ENCODE results near the gene OLFML2A.

Gene OLFML2A

GRCh38 chr9:124761196-124761595, 15.7 kb upstream of the OLFML2A start:
- Histone ChIP-seq H3K9ac (ENCODE audit: low read depth, low read length) (peak overlapping the region; percentile 16; the same call in 1 of the 2 replicates), H3K4me3 (ENCODE audit: low read length) (peak overlapping the region; percentile 15), H3K9me3 (ENCODE audit: insufficient read depth, low read depth, low read length) (no peaks in the 10 kb centered on the region), H3K36me3 (ENCODE audit: insufficient read depth, low read length) (no peaks in the 10 kb centered on the region), H3K4me1 (ENCODE audit: insufficient read depth, low read length) (peaks cover 85% of the 10 kb centered on the region), H3K27ac (ENCODE audit: low read depth, low read length) (peak overlapping the region; percentile 78), H3K27me3 (ENCODE audit: insufficient read depth, low read length) (0 out of 2 replicates have a peak, but pooled peaks cover 6% of the 10 kb centered on the region)
- 8% methylated on average over 2 of the region's 2 CpGs for WGBS

GRCh38 chr9:124761710-124762109, 15.2 kb upstream of the OLFML2A start:
- Histone ChIP-seq H3K9ac (ENCODE audit: low read depth, low read length) (peak overlapping the region; percentile 16; the same call in 1 of the 2 replicates), H3K27ac (ENCODE audit: low read depth, low read length) (peak overlapping the region; percentile 78), H3K4me3 (ENCODE audit: low read length) (peak overlapping the region; percentile 15), H3K27me3 (ENCODE audit: insufficient read depth, low read length) (0 out of 2 replicates have a peak, but pooled peaks cover 6% of the 10 kb centered on the region), H3K9me3 (ENCODE audit: insufficient read depth, low read depth, low read length) (no peaks in the 10 kb centered on the region), H3K36me3 (ENCODE audit: insufficient read depth, low read length) (no peaks in the 10 kb centered on the region), H3K4me1 (ENCODE audit: insufficient read depth, low read length) (peaks cover 85% of the 10 kb centered on the region)
- 60% methylated on average over 1 of the region's 3 CpGs for WGBS

DNA sequence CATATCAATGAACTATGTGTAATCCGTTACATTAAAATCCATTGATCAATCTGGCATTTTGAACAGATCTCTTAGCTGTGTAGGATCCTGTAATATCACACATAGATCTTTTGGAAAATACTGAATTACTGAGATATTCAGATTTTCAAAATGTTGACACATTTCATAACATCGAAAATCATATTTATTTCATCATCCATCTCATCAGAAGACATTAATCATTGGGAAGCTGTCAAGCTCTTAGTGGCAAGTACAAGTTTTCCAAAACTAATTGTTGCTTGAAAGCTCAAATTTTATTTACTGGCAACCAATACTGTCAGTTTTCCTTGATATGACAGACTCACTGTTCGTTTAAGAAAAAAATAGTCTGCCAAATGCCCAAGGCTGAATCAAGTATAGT, 14.3 kb upstream of the OLFML2A start:
- Histone ChIP-seq H3K9me3 (ENCODE audit: insufficient read depth, low read depth, low read length) (no peaks in the 10 kb centered on the region), H3K4me3 (ENCODE audit: low read length) (no peak overlapping the region), H3K36me3 (ENCODE audit: insufficient read depth, low read length) (no peaks in the 10 kb centered on the region), H3K9ac (ENCODE audit: low read depth, low read length) (no peak overlapping the region; the same call in 1 of the 2 replicates), H3K4me1 (ENCODE audit: insufficient read depth, low read length) (peaks cover 85% of the 10 kb centered on the region), H3K27ac (ENCODE audit: low read depth, low read length) (peak overlapping the region; percentile 38; the same call in 1 of the 2 replicates), H3K27me3 (ENCODE audit: insufficient read depth, low read length) (peaks cover 13% of the 10 kb centered on the region)
- 79% methylated on average over 2 of the region's 3 CpGs for WGBS

- H3K9me3 ChIP-seq (ENCODE audit: insufficient read depth, low read depth, low read length): no peaks in the 10 kb centered on the region
- peaks cover 28% of the 10 kb centered on the region for H3K27me3 ChIP-seq (ENCODE audit: insufficient read depth, low read length)
- H3K27ac ChIP-seq (ENCODE audit: low read depth, low read length): no peak overlapping the region; the same call in 1 of the 2 replicates
- H3K36me3 ChIP-seq (ENCODE audit: insufficient read depth, low read length): no peaks in the 10 kb centered on the region
- peak overlapping the region; percentile 85; the same call in 1 of the 2 replicates for H3K4me3 ChIP-seq (ENCODE audit: low read length)
- 42% methylated on average over 3 of the region's 6 CpGs for WGBS
- H3K4me1 ChIP-seq (ENCODE audit: insufficient read depth, low read length): peaks cover 82% of the 10 kb centered on the region
- no peak overlapping the region for H3K9ac ChIP-seq (ENCODE audit: low read depth, low read length)
Observed at GRCh38 chr9:124764774-124765438, 12.0 kb upstream of the OLFML2A start.

GRCh38 chr9:124765439-124765835, 11.5 kb upstream of the OLFML2A start:
- Histone ChIP-seq H3K9ac (ENCODE audit: low read depth, low read length) (peak overlapping the region; percentile 59; the same call in 1 of the 2 replicates), H3K4me1 (ENCODE audit: insufficient read depth, low read length) (peaks cover 79% of the 10 kb centered on the region), H3K4me3 (ENCODE audit: low read length) (peak overlapping the region; percentile 85), H3K27me3 (ENCODE audit: insufficient read depth, low read length) (peaks cover 28% of the 10 kb centered on the region), H3K9me3 (ENCODE audit: insufficient read depth, low read depth, low read length) (no peaks in the 10 kb centered on the region), H3K36me3 (ENCODE audit: insufficient read depth, low read length) (no peaks in the 10 kb centered on the region), H3K27ac (ENCODE audit: low read depth, low read length) (peak overlapping the region; percentile 67)
- WGBS: 17% methylated on average over 2 of the region's 6 CpGs

- 50% methylated on average over 1 of the region's 1 CpG for WGBS
- peak overlapping the region; percentile 67; the same call in 1 of the 2 replicates for H3K27ac ChIP-seq (ENCODE audit: low read depth, low read length)
- H3K36me3 ChIP-seq (ENCODE audit: insufficient read depth, low read length): no peaks in the 10 kb centered on the region
- peaks cover 28% of the 10 kb centered on the region for H3K27me3 ChIP-seq (ENCODE audit: insufficient read depth, low read length)
- H3K4me3 ChIP-seq (ENCODE audit: low read length): peak overlapping the region; percentile 85; the same call in 1 of the 2 replicates
- H3K9me3 ChIP-seq (ENCODE audit: insufficient read depth, low read depth, low read length): no peaks in the 10 kb centered on the region
- peak overlapping the region; percentile 59; the same call in 1 of the 2 replicates for H3K9ac ChIP-seq (ENCODE audit: low read depth, low read length)
- peaks cover 73% of the 10 kb centered on the region for H3K4me1 ChIP-seq (ENCODE audit: insufficient read depth, low read length)
Observed at GRCh38 chr9:124766326-124766725, 10.6 kb upstream of the OLFML2A start.

GRCh38 chr9:124766815-124767554, 9.9 kb upstream of the OLFML2A start:
- peaks cover 28% of the 10 kb centered on the region for H3K27me3 ChIP-seq (ENCODE audit: insufficient read depth, low read length)

DNA sequence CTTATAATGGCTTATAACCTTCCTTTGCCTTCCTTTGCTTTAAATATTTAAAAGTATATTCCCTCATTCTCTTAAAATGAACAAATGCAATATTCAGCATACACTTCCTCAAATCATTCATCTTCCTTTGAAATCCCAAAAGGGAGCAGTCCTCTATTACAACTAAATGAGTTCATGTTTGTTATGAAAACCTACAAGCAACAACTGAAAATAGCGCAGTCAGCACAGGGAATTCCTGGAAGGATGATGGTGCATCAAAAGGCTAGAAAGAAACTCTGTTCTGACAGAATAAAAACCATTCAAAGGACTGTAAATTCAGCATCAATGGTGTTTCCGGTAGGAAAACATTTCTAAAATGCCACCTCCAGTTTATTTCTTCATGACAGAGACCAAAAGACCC, 9.1 kb upstream of the OLFML2A start:
- WGBS: 29% methylated on average over 2 of the region's 2 CpGs
- H3K9ac ChIP-seq (ENCODE audit: low read depth, low read length): no peak overlapping the region

More at GRCh38 chr9:124766815-124767554, 9.9 kb upstream of the OLFML2A start:
- no peak overlapping the region for H3K27ac ChIP-seq (ENCODE audit: low read depth, low read length)
- no peaks in the 10 kb centered on the region for H3K9me3 ChIP-seq (ENCODE audit: insufficient read depth, low read depth, low read length)
- WGBS: 20% methylated on average over 1 of the region's 4 CpGs
- no peak overlapping the region; the same call in 1 of the 2 replicates for H3K9ac ChIP-seq (ENCODE audit: low read depth, low read length)
- no peaks in the 10 kb centered on the region for H3K36me3 ChIP-seq (ENCODE audit: insufficient read depth, low read length)
- H3K4me3 ChIP-seq (ENCODE audit: low read length): peak overlapping the region; percentile 85; the same call in 1 of the 2 replicates
- H3K4me1 ChIP-seq (ENCODE audit: insufficient read depth, low read length): peaks cover 67% of the 10 kb centered on the region

DNA sequence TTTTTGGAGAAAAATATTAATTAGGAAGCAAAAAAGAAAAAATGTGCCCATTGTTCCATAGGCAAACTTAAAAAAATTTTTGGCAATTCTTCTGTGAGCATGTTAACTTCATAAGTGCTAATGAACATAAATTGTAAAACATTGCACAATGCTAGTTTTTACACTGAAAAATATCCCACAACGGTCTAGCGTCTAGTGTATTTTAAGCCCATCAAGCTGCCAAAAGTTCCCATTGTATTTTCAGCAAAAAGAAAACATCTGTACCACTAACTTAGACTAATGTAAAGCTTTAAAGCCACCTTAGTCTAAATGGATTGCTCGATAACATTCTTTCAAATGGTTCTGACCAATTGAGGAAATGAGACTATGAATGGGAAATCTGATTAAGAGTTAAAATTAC, 8.6 kb upstream of the OLFML2A start:
- H3K27me3 ChIP-seq (ENCODE audit: insufficient read depth, low read length): peaks cover 28% of the 10 kb centered on the region

More for the DNA sequence above, 9.1 kb upstream of the OLFML2A start:
- no peaks in the 10 kb centered on the region for H3K9me3 ChIP-seq (ENCODE audit: insufficient read depth, low read depth, low read length)
- H3K27ac ChIP-seq (ENCODE audit: low read depth, low read length): no peak overlapping the region
- peak overlapping the region; percentile 85; the same call in 1 of the 2 replicates for H3K4me3 ChIP-seq (ENCODE audit: low read length)
- no peaks in the 10 kb centered on the region for H3K36me3 ChIP-seq (ENCODE audit: insufficient read depth, low read length)
- H3K4me1 ChIP-seq (ENCODE audit: insufficient read depth, low read length): peaks cover 58% of the 10 kb centered on the region
- H3K27me3 ChIP-seq (ENCODE audit: insufficient read depth, low read length): peaks cover 28% of the 10 kb centered on the region

GRCh38 chr9:124768750-124769548, 8.0 kb upstream of the OLFML2A start:
- Histone ChIP-seq H3K4me3 (ENCODE audit: low read length) (peak overlapping the region; percentile 85), H3K9me3 (ENCODE audit: insufficient read depth, low read depth, low read length) (no peaks in the 10 kb centered on the region), H3K4me1 (ENCODE audit: insufficient read depth, low read length) (peaks cover 50% of the 10 kb centered on the region), H3K27me3 (ENCODE audit: insufficient read depth, low read length) (peaks cover 28% of the 10 kb centered on the region), H3K9ac (ENCODE audit: low read depth, low read length) (peak overlapping the region; percentile 68; the same call in 1 of the 2 replicates), H3K27ac (ENCODE audit: low read depth, low read length) (peak overlapping the region; percentile 72; the same call in 1 of the 2 replicates), H3K36me3 (ENCODE audit: insufficient read depth, low read length) (no peaks in the 10 kb centered on the region)
- under 1% methylated on average over 9 of the region's 11 CpGs for WGBS

More for the DNA sequence above, 8.6 kb upstream of the OLFML2A start:
- Histone ChIP-seq H3K9ac (ENCODE audit: low read depth, low read length) (peak overlapping the region; percentile 9; the same call in 1 of the 2 replicates), H3K27ac (ENCODE audit: low read depth, low read length) (no peak overlapping the region), H3K4me1 (ENCODE audit: insufficient read depth, low read length) (peaks cover 53% of the 10 kb centered on the region), H3K4me3 (ENCODE audit: low read length) (peak overlapping the region; percentile 85), H3K36me3 (ENCODE audit: insufficient read depth, low read length) (no peaks in the 10 kb centered on the region), H3K9me3 (ENCODE audit: insufficient read depth, low read depth, low read length) (no peaks in the 10 kb centered on the region)
- 47% methylated on average over 3 of the region's 3 CpGs for WGBS

All from HUES64 (cell line).